ENCODE results near the gene PLA2G4A. TPM values are rescaled to one million over a fixed set of nuclear protein-coding genes. Genes with fewer than 3 reads are reported as not detected.

Gene PLA2G4A
- total RNA-seq, 4 donors from 2014 or later, result 3.0 to 4.6 (median 4.1) TPM

GRCh38 chr1:186865253-186865652 lies 36.5 kb downstream of the PLA2G4A start:
- Histone ChIP-seq H3K27ac (replicated peaks in 1 of 4) (no peak overlapping the region), H3K9me3 (no peaks in the 10 kb centered on the region), H3K4me1 (no peaks in the 10 kb centered on the region), H3K36me3 (no peaks in the 10 kb centered on the region), H3K4me3 (no peak overlapping the region), H3K27me3 (no peaks in the 10 kb centered on the region)
- no peak for DNase-seq (ENCODE audit: extremely low spot score)
- WGBS, result 92% methylated on average over 1 of the region's 1 CpG
- TF ChIP-seq CTCF (IDR thresholded peaks at IDR 0.05) (no peak), EP300 (IDR thresholded peaks at IDR 0.05) (no peak), POLR2AphosphoS5 (IDR thresholded peaks at IDR 0.05) (no peak), POLR2A (IDR thresholded peaks at IDR 0.05; ENCODE audit: low read depth) (no peak)
- intact Hi-C loops (cut with DNase I), result no loop called here

- intact Hi-C loops (cut with DNase I), result no loop called here
These were observed 37.1 kb downstream of the PLA2G4A start for GRCh38 chr1:186865857-186866256.

GRCh38 chr1:186869526-186870228 lies 40.9 kb downstream of the PLA2G4A start:
- intact Hi-C loops (cut with DNase I), result no loop called here
- H3K4me1 ChIP-seq, result no peaks in the 10 kb centered on the region
- 62% methylated on average over 1 of the region's 1 CpG for WGBS

More at GRCh38 chr1:186865857-186866256, 37.1 kb downstream of the PLA2G4A start:
- TF ChIP-seq CTCF (IDR thresholded peaks at IDR 0.05), result no peak
- TF ChIP-seq POLR2AphosphoS5 (IDR thresholded peaks at IDR 0.05), result no peak
- TF ChIP-seq POLR2A (IDR thresholded peaks at IDR 0.05; ENCODE audit: low read depth), result no peak
- TF ChIP-seq EP300 (IDR thresholded peaks at IDR 0.05), result no peak
- Histone ChIP-seq H3K9me3 (no peaks in the 10 kb centered on the region), H3K4me1 (no peaks in the 10 kb centered on the region), H3K36me3 (no peaks in the 10 kb centered on the region), H3K27ac (replicated peaks in 1 of 4) (no peak overlapping the region), H3K27me3 (no peaks in the 10 kb centered on the region), H3K4me3 (no peak overlapping the region)
- 81% methylated on average over 3 of the region's 3 CpGs for WGBS
- no peak for DNase-seq (ENCODE audit: extremely low spot score)

GRCh38 chr1:186871784-186872183 lies 43.0 kb downstream of the PLA2G4A start:
- no peak overlapping the region for H3K27ac ChIP-seq (replicated peaks in 1 of 4)

More at GRCh38 chr1:186869526-186870228, 40.9 kb downstream of the PLA2G4A start:
- Histone ChIP-seq H3K36me3 (no peaks in the 10 kb centered on the region), H3K27me3 (no peaks in the 10 kb centered on the region), H3K4me3 (no peak overlapping the region), H3K9me3 (no peaks in the 10 kb centered on the region), H3K27ac (replicated peaks in 1 of 4) (no peak overlapping the region)
- DNase-seq (ENCODE audit: extremely low spot score), result no peak
- TF ChIP-seq CTCF (IDR thresholded peaks at IDR 0.05) (no peak), POLR2A (IDR thresholded peaks at IDR 0.05; ENCODE audit: low read depth) (no peak), POLR2AphosphoS5 (IDR thresholded peaks at IDR 0.05) (no peak), EP300 (IDR thresholded peaks at IDR 0.05) (no peak)

More at GRCh38 chr1:186871784-186872183, 43.0 kb downstream of the PLA2G4A start:
- WGBS, result 94% methylated on average over 1 of the region's 1 CpG
- no peak for DNase-seq (ENCODE audit: extremely low spot score)
- Histone ChIP-seq H3K36me3 (no peaks in the 10 kb centered on the region), H3K4me1 (no peaks in the 10 kb centered on the region), H3K27me3 (no peaks in the 10 kb centered on the region), H3K9me3 (no peaks in the 10 kb centered on the region), H3K4me3 (no peak overlapping the region)
- intact Hi-C loops (cut with DNase I), result no loop called here
- no peak for TF ChIP-seq POLR2A (IDR thresholded peaks at IDR 0.05; ENCODE audit: low read depth)
- no peak for TF ChIP-seq CTCF (IDR thresholded peaks at IDR 0.05)
- no peak for TF ChIP-seq POLR2AphosphoS5 (IDR thresholded peaks at IDR 0.05)
- TF ChIP-seq EP300 (IDR thresholded peaks at IDR 0.05), result no peak
